Keratinocyte (primary cell): ENCODE measurements around the gene ZNF738. TPM values are rescaled to one million over a fixed set of nuclear protein-coding genes. Genes with fewer than 3 reads are reported as not detected.

Experiments used
- DNase-seq: peaks from one replicate; pipeline ENCODE4 v3.0.0-alpha.2; 2011; ENCODE audit warnings: low read depth, missing footprints, low spot score
- FAIRE-seq: peaks from 2 replicates; lab custom pipeline; 2011; peaks lifted over from hg19 to GRCh38; lab: Jason Lieb, UNC
- H2AFZ ChIP-seq: 2 replicates; pipeline ENCODE4 v1.6.0; 2012; ENCODE audit warnings: low read length, control low read depth, inconsistent platforms; ENCODE audit not compliant: control insufficient read depth
- H3K27ac ChIP-seq: 2 replicates; pipeline ENCODE4 v1.5.1; 2011; ENCODE audit warnings: low read length; ENCODE audit not compliant: control insufficient read depth, insufficient read depth
- H3K27me3 ChIP-seq: 3 replicates; pipeline ENCODE4 v1.6.0; 2011; ENCODE audit warnings: low read length; ENCODE audit not compliant: control insufficient read depth, insufficient read depth; ENCODE audit errors: extremely low read depth
- H3K36me3 ChIP-seq, 2 experiments: 2 replicates in 1 of 2; 3 replicates in 1 of 2; pipeline ENCODE4 v1.5.1; 2011; ENCODE audit warnings: low read length in 2 of 2, mild to moderate bottlenecking in 1 of 2; ENCODE audit not compliant: control insufficient read depth in 2 of 2, insufficient read depth in 2 of 2; ENCODE audit errors: extremely low read depth in 1 of 2
- H3K4me1 ChIP-seq: 3 replicates; pipeline ENCODE4 v1.5.1; 2011; ENCODE audit warnings: low read length; ENCODE audit not compliant: control insufficient read depth, insufficient read depth; ENCODE audit errors: extremely low read depth
- H3K4me2 ChIP-seq: 3 replicates; pipeline ENCODE4 v1.6.0; 2011; ENCODE audit warnings: low read depth, low read length; ENCODE audit not compliant: control insufficient read depth, insufficient read depth; ENCODE audit errors: extremely low read depth
- H3K4me3 ChIP-seq, 3 experiments: fragments of 200-600 bp in 1 of 3; sonication (generic) in 1 of 3; 2 replicates in 2 of 3; 3 replicates in 1 of 3; pipeline ENCODE4 v1.5.1; 2011 to 2016; ENCODE audit warnings: low read length in 3 of 3, mild to moderate bottlenecking in 3 of 3, control low read depth in 2 of 3, inconsistent platforms in 1 of 3, low read depth in 1 of 3, mixed read lengths in 1 of 3, mixed run types in 1 of 3, moderate library complexity in 1 of 3; ENCODE audit not compliant: control insufficient read depth in 2 of 3, insufficient read depth in 2 of 3; ENCODE audit errors: extremely low read depth in 1 of 3
- H3K79me2 ChIP-seq: 2 replicates; pipeline ENCODE4 v1.6.0; 2012; ENCODE audit warnings: low read length; ENCODE audit not compliant: control insufficient read depth, insufficient read depth
- H3K9ac ChIP-seq: 3 replicates; pipeline ENCODE4 v1.6.0; 2011; ENCODE audit warnings: low read length; ENCODE audit not compliant: control insufficient read depth, insufficient read depth; ENCODE audit errors: extremely low read depth
- H3K9me1 ChIP-seq: 3 replicates; pipeline ENCODE4 v1.6.0; 2011; ENCODE audit warnings: low read length; ENCODE audit not compliant: control insufficient read depth, insufficient read depth; ENCODE audit errors: extremely low read depth
- H3K9me3 ChIP-seq: 2 replicates; pipeline ENCODE4 v1.5.1; 2012; ENCODE audit warnings: low read depth, low read length; ENCODE audit not compliant: control insufficient read depth
- H4K20me1 ChIP-seq: 3 replicates; pipeline ENCODE4 v1.6.0; 2011; ENCODE audit warnings: low read length; ENCODE audit not compliant: control insufficient read depth, insufficient read depth; ENCODE audit errors: extremely low read depth
- CTCF ChIP-seq, 3 experiments: IDR thresholded peaks in 1 of 3; conservative IDR thresholded peaks in 1 of 3; optimal IDR thresholded peaks in 1 of 3; 2 replicates in 2 of 3; 3 replicates in 1 of 3; pipeline versions ENCODE3 to v1.5.1; 2011; ENCODE audit warnings: low read length in 3 of 3, mild to moderate bottlenecking in 3 of 3, moderate library complexity in 2 of 3, control low read depth in 1 of 3, inconsistent platforms in 1 of 3; ENCODE audit not compliant: insufficient read depth in 2 of 3; ENCODE audit errors: extremely low read depth in 1 of 3
- EZH2 ChIP-seq: IDR thresholded peaks from one replicate; pipeline ENCODE4 v1.6.1; 2012; ENCODE audit warnings: inconsistent platforms, mild to moderate bottlenecking, low read length, moderate library complexity
- dilution Hi-C: fragments of 300-500 bp; cut with MboI; formaldehyde crosslinking; loops from one replicate; pipeline ENCODE4 v1.7.0; 2020; ENCODE audit warnings: low sequenced_read_pairs; ENCODE audit not compliant: extremely low pct_ligation_motif_present
- polyA plus RNA-seq, 5 experiments: library from polyadenylated mRNA; depleted of rRNA in 3 of 5; stranded (reverse) in 3 of 5; stranded (forward) in 1 of 5; unstranded in 1 of 5; fragments of >200 nt; gene quantifications; 1 replicate in 1 of 5; 2 replicates in 3 of 5; 3 replicates in 1 of 5; pipeline versions ENCODE4 v1.2.1 to v1.2.3, GENCODE V29; 2011 to 2012; ENCODE audit warnings: missing spikeins in 2 of 5, low read depth in 1 of 5, low replicate concordance in 1 of 5

Gene ZNF738
- polyA plus RNA-seq, 1 donor (not counting 4 experiments of a cell fraction or from before 2014, with no cell fraction given), result 8.9 TPM

GRCh38 chr19:21352830-21353229 lies 6.0 kb upstream of the ZNF738 start:
- Histone ChIP-seq H3K4me1 (no peaks in the 10 kb centered on the region), H3K79me2 (no peaks in the 10 kb centered on the region), H3K27ac (no peak overlapping the region), H2AFZ (no peak overlapping the region), H3K36me3 (no peaks in the 10 kb centered on the region), H4K20me1 (no peaks in the 10 kb centered on the region), H3K4me3 (no peak overlapping the region), H3K27me3 (no peaks in the 10 kb centered on the region), H3K9me1 (no peaks in the 10 kb centered on the region), H3K9ac (no peak overlapping the region), H3K4me2 (no peak overlapping the region), H3K9me3 (no peaks in the 10 kb centered on the region)
- TF ChIP-seq EZH2 (no peak), CTCF (optimal IDR thresholded peaks at IDR 0.05 in 1 of 3, IDR thresholded peaks at IDR 0.05 in 1 of 3, conservative IDR thresholded peaks at IDR 0.05 in 1 of 3; ENCODE audit: extremely low read depth in 1 of 3, insufficient read depth in 2 of 3, low read length in 3 of 3) (no peak)
- DNase-seq, result no peak
- dilution Hi-C loops, result no loop called here
- no peak for FAIRE-seq

- dilution Hi-C loops, result no loop called here
Measured at GRCh38 chr19:21362291-21362690, 3.5 kb downstream of the ZNF738 start.

More at GRCh38 chr19:21362291-21362690, 3.5 kb downstream of the ZNF738 start:
- Histone ChIP-seq H3K9me3 (no peaks in the 10 kb centered on the region), H3K4me3 (no peak overlapping the region), H4K20me1 (no peaks in the 10 kb centered on the region), H3K4me2 (no peak overlapping the region), H3K4me1 (no peaks in the 10 kb centered on the region), H3K9ac (no peak overlapping the region), H3K27me3 (no peaks in the 10 kb centered on the region), H3K9me1 (no peaks in the 10 kb centered on the region), H3K79me2 (peaks cover 12% of the 10 kb centered on the region), H3K36me3 (peaks cover 3 to 8% of the 10 kb centered on the region in 2 experiments), H2AFZ (no peak overlapping the region), H3K27ac (no peak overlapping the region)
- DNase-seq (no peak), FAIRE-seq (no peak)
- TF ChIP-seq EZH2 (no peak), CTCF (optimal IDR thresholded peaks at IDR 0.05 in 1 of 3, IDR thresholded peaks at IDR 0.05 in 1 of 3, conservative IDR thresholded peaks at IDR 0.05 in 1 of 3; ENCODE audit: extremely low read depth in 1 of 3, insufficient read depth in 2 of 3, low read length in 3 of 3) (no peak)
